Left lung (tissue), 10 donors: ENCODE measurements around the gene TRIM66. TPM values are rescaled to one million over a fixed set of nuclear protein-coding genes. Genes with fewer than 3 reads are reported as not detected.
"Not testable (repeated sequence)": the region's sequence is repeated elsewhere in the genome, so short reads cannot be mapped to it uniquely, and the experiment has no call there.

Source experiments
- ATAC-seq: fragments of 200-7000 bp; cut with Tn5 transposase; one replicate; pipeline ENCODE4 v1.9.1; 2020; ENCODE audit warnings: moderate library complexity
- DNase-seq, 4 donors: peaks; one replicate each; pipeline ENCODE4 v3.0.0-alpha.2; 2013 to 2020
- H3K27ac ChIP-seq, 2 donors: fragments of 200-600 bp; sonication (generic) in 1 of 2; one replicate each; pipeline versions ENCODE4 v1.5.0 to v1.8.0; 2020 to 2021
- H3K27me3 ChIP-seq, 2 donors: fragments of 200-600 bp; sonication (generic) in 1 of 2; one replicate each; pipeline versions ENCODE4 v1.5.0 to v1.8.0; 2020 to 2021
- H3K36me3 ChIP-seq, 2 donors: fragments of 200-600 bp; sonication (generic) in 1 of 2; one replicate each; pipeline versions ENCODE4 v1.5.0 to v1.8.0; 2020 to 2021
- H3K4me1 ChIP-seq, 2 donors: fragments of 200-600 bp; one replicate each; pipeline ENCODE4 v1.8.0; 2021
- H3K4me3 ChIP-seq, 2 donors: fragments of 200-600 bp; sonication (generic) in 1 of 2; one replicate each; pipeline versions ENCODE4 v1.5.0 to v1.8.0; 2020 to 2021; ENCODE audit warnings: mild to moderate bottlenecking in 1 of 2
- H3K9me3 ChIP-seq, 2 donors: fragments of 200-600 bp; sonication (generic) in 1 of 2; one replicate each; pipeline versions ENCODE4 v1.5.0 to v1.8.0; 2020 to 2021
- CTCF ChIP-seq, 2 donors: fragments of 200-600 bp; sonication (generic) in 1 of 2; IDR thresholded peaks; one replicate each; pipeline versions ENCODE4 v1.5.0 to v1.8.0; 2021; ENCODE audit warnings: antibody characterized with exemption in 2 of 2
- intact Hi-C, 2 donors: fragments of 100-400 bp; cut with DNase I; formaldehyde crosslinking; loops; one replicate each; pipeline versions ENCODE4 v1.11.2 to v1.14.2; 2022
- polyA plus RNA-seq, 6 donors: library from polyadenylated mRNA; unstranded; fragments of 120-200 nt; gene quantifications; one replicate each; pipeline ENCODE4 v1.2.1, GENCODE V29; 2013; ENCODE audit not compliant: insufficient read length in 6 of 6
- total RNA-seq, 2 donors: library from RNA; stranded (reverse); fragmentation: NEBNext Ultra II Directional; extraction: Animal tissue kit (Norgen Biotek cat#: 25700); gene quantifications; one replicate each; pipeline ENCODE4 v1.2.1, GENCODE V29; 2021
- donor health status: DM: no; HTN: yes; CAD: no.
- donor health status: DM: no; HTN: no; CAD: no.

The TRIM66 gene
- total and polyA plus RNA-seq, 8 donors = 6.8 to 14.3 (median 11.9) TPM

DNA sequence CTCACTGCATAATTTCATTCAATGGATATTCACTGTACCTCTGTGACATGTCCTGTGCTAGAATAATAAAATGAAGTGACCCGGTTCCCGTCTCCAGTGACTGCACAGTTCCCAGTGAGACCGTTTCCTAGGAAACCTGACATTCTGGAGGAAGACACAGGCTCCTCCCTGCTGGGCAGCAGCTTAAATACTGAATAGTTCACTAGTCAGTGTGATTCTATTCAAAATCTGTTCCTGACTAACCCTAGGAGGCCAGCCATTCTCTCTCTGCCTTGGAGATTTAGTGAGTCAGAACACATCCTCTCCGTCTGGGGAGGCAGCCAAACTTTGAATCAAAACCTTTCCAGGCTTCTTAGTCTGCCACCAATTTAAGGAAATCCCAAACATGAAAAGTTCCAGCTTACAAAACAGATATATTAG is 11.3 kb downstream of the TRIM66 start:
- Histone ChIP-seq H3K4me1 (peaks cover 5 to 9% of the 10 kb centered on the region in 2 donors), H3K27me3 (no peaks in the 10 kb centered on the region), H3K36me3 (peaks cover 0 to 40% of the 10 kb centered on the region in 2 donors), H3K4me3 (no peak overlapping the region), H3K9me3 (no peaks in the 10 kb centered on the region), H3K27ac (peak overlapping the region; percentile 24 to 77)
- intact Hi-C loops = no loop called here
- no peak for TF ChIP-seq CTCF (IDR thresholded peaks at IDR 0.05)
- ATAC-seq (peak; percentile 94), DNase-seq (peak in 2 of 4 donors; percentile 41 to 54)

DNA sequence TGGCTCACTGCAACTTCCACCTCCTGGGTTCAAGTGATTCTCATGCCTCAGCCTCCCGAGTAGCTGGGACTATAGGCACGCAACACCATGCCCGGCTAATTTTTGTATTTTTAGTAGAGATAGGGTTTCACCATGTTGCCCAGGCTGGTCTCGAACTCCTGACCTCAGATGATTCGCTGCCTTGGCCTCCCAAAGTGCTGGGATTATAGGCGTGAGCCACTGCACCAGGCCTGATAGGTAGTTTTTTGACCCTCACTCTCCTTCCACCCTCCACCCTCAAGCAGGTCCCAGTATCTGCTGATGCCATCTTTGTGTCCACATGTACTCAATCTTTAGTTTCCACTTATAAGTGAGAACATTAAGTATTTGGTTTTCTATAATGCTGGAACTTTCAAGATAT is 12.4 kb downstream of the TRIM66 start:
- H3K36me3 ChIP-seq = peaks cover 0 to 40% of the 10 kb centered on the region in 2 donors
- H3K27ac ChIP-seq, H3K27me3 ChIP-seq, intact Hi-C loops, H3K4me3 ChIP-seq, H3K4me1 ChIP-seq, H3K9me3 ChIP-seq, ATAC-seq, DNase-seq: not testable (repeated sequence)

DNA sequence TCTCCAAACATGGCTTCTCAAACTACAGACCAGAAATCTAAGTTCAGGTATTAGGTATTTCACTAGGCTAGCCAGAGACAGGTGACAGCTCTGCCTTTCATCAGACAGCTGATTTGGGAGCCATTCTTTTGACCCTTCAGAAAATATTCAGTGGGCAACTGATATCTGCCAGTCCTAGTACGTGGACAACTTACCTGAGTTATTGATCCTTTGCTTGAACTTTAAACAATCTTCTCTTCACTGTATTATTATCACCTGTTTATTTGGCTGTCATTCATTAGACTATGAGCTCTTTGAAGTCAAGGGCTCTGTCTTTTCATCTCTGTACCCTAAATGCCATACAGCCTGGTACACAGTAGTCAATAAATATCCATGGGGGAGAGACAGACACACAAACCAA is 17.2 kb downstream of the TRIM66 start:
- Histone ChIP-seq H3K4me3 (no peak overlapping the region), H3K27ac (no peak overlapping the region), H3K4me1 (no peaks in the 10 kb centered on the region), H3K9me3 (no peaks in the 10 kb centered on the region), H3K27me3 (no peaks in the 10 kb centered on the region), H3K36me3 (peaks cover 0 to 35% of the 10 kb centered on the region in 2 donors)
- intact Hi-C loops = no loop called here
- no peak for TF ChIP-seq CTCF (IDR thresholded peaks at IDR 0.05)
- no peak for DNase-seq
- ATAC-seq = no peak

- no peak for ATAC-seq
- no peak for TF ChIP-seq CTCF (IDR thresholded peaks at IDR 0.05)
- intact Hi-C loops = no loop called here
These were observed 21.3 kb downstream of the TRIM66 start for GRCh38 chr11:8661001-8661795.

DNA sequence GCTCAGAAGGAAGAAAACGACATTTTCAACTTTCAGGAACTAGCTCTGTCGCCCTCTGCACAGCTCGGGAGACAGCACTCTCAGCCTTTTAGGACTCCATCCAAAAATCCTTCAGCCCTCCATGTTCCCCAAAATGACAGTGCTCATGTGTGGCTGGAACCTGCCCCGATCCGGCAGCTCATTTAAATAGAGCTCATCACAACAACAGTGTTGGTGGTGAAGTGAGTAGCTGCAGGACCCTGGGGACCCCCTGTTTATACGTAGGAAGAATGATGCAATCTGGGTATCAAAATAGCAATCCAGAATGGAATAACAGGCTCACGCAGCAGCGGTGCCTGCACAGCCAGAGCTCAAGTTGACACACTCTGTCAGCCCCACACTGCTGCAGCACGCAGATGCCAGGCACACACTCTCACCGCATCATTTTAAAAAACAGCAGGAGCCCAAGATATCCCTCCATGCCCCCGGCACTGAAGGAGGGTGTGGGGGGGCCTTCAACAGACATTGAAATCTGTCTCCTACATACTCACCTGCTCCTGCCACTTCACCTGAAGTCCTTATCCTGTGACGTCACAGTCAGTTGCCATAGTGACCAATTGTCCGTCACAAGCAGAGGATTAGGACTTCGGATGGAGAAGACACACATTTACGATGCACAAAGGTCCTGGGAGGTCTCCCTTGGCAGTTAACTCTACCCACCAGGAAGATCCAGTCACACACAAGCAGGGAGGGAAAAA is 24.0 kb downstream of the TRIM66 start:
- H3K4me1 ChIP-seq = no peaks in the 10 kb centered on the region
- peaks cover 0 to 10% of the 10 kb centered on the region in 2 donors for H3K36me3 ChIP-seq
- ATAC-seq (no peak), DNase-seq (peak in 1 of 4 donors; percentile 32)
- no peaks in the 10 kb centered on the region for H3K9me3 ChIP-seq
- H3K27ac ChIP-seq = no peak overlapping the region
- H3K27me3 ChIP-seq = no peaks in the 10 kb centered on the region
- no peak overlapping the region for H3K4me3 ChIP-seq
- intact Hi-C loops = no loop called here
- TF ChIP-seq CTCF (IDR thresholded peaks at IDR 0.05) = no peak

More at GRCh38 chr11:8661001-8661795, 21.3 kb downstream of the TRIM66 start:
- no peak for DNase-seq
- no peaks in the 10 kb centered on the region for H3K27me3 ChIP-seq
- no peak overlapping the region for H3K27ac ChIP-seq
- H3K36me3 ChIP-seq = peaks cover 0 to 16% of the 10 kb centered on the region in 2 donors
- H3K9me3 ChIP-seq = no peaks in the 10 kb centered on the region
- no peaks in the 10 kb centered on the region for H3K4me1 ChIP-seq
- H3K4me3 ChIP-seq = no peak overlapping the region
